Fibroblast of lung (primary cell): ENCODE data around the gene GCHFR. TPM values are rescaled to one million over a fixed set of nuclear protein-coding genes. Genes with fewer than 3 reads are reported as not detected.

Experiments used
- DNase-seq, 2 donors: peaks; one replicate each; pipeline versions ENCODE4 v3.0.0 to v3.0.0-alpha.2; 2010; ENCODE audit warnings: low read depth in 2 of 2
- H2AFZ ChIP-seq: 2 replicates; pipeline ENCODE4 v1.5.1; 2012; ENCODE audit warnings: low read length, control low read depth, inconsistent platforms
- H3K27ac ChIP-seq: 2 replicates; pipeline ENCODE4 v1.5.1; 2011; ENCODE audit warnings: low read length, control low read depth; ENCODE audit not compliant: insufficient read depth
- H3K27me3 ChIP-seq: 2 replicates; pipeline ENCODE4 v1.5.1; 2011; ENCODE audit warnings: mild to moderate bottlenecking, low read length; ENCODE audit not compliant: control insufficient read depth, insufficient read depth
- H3K36me3 ChIP-seq: 2 replicates; pipeline ENCODE4 v1.5.1; 2011; ENCODE audit warnings: low read length; ENCODE audit not compliant: control insufficient read depth, insufficient read depth
- H3K4me1 ChIP-seq: 2 replicates; pipeline ENCODE4 v1.5.1; 2011; ENCODE audit warnings: low read length; ENCODE audit not compliant: control insufficient read depth, insufficient read depth; ENCODE audit errors: extremely low read depth
- H3K4me2 ChIP-seq: 2 replicates; pipeline ENCODE4 v1.5.1; 2011; ENCODE audit warnings: low read length, control low read depth; ENCODE audit not compliant: insufficient read depth; ENCODE audit errors: extremely low read depth
- H3K4me3 ChIP-seq, 4 experiments: fragments of 200-600 bp in 1 of 4; sonication (generic) in 1 of 4; replicated peaks in 1 of 4; 2 replicates each; pipeline ENCODE4 v1.5.1; 2011 to 2016; ENCODE audit warnings: low read length in 4 of 4, low read depth in 3 of 4, mild to moderate bottlenecking in 3 of 4, control low read depth in 2 of 4, inconsistent platforms in 1 of 4, mixed read lengths in 1 of 4; ENCODE audit not compliant: insufficient read depth in 1 of 4; ENCODE audit errors: control extremely low read depth in 1 of 4
- H3K79me2 ChIP-seq: 2 replicates; pipeline ENCODE4 v1.5.1; 2012; ENCODE audit warnings: mild to moderate bottlenecking, low read length, inconsistent platforms; ENCODE audit not compliant: control insufficient read depth, insufficient read depth
- H3K9ac ChIP-seq: 2 replicates; pipeline ENCODE4 v1.5.1; 2011; ENCODE audit warnings: mild to moderate bottlenecking, low read length, control low read depth; ENCODE audit not compliant: insufficient read depth
- H3K9me3 ChIP-seq: 2 replicates; pipeline ENCODE4 v1.5.1; 2012; ENCODE audit warnings: low read depth, low read length; ENCODE audit not compliant: control insufficient read depth, insufficient read depth
- H4K20me1 ChIP-seq: 2 replicates; pipeline ENCODE4 v1.5.1; 2011; ENCODE audit warnings: low read length; ENCODE audit not compliant: control insufficient read depth, insufficient read depth; ENCODE audit errors: extremely low read depth
- CTCF ChIP-seq, 2 donors: IDR thresholded peaks in 1 of 2; conservative IDR thresholded peaks in 1 of 2; 1 replicate in 1 of 2; 2 replicates in 1 of 2; pipeline ENCODE4 v1.5.1; 2011 to 2012; ENCODE audit warnings: low read length in 2 of 2, control low read depth in 1 of 2, inconsistent platforms in 1 of 2, low read depth in 1 of 2, mild to moderate bottlenecking in 1 of 2
- EZH2 ChIP-seq: IDR thresholded peaks from 2 replicates; pipeline ENCODE4 v1.5.1; 2012; ENCODE audit warnings: low read length, control low read depth, mild to moderate bottlenecking; ENCODE audit errors: missing control alignments
- polyA plus RNA-seq, 2 donors: library from polyadenylated mRNA; depleted of rRNA in 1 of 2; stranded (reverse) in 1 of 2; unstranded in 1 of 2; fragments of >200 nt; gene quantifications; 2 replicates each; pipeline ENCODE4 v1.2.1, GENCODE V29; 2011 to 2012; ENCODE audit warnings: missing spikeins in 1 of 2
- total RNA-seq: library from RNA; depleted of rRNA; stranded (reverse); fragments of >200 nt; gene quantifications from 2 replicates; pipeline ENCODE4 v1.2.1, GENCODE V29; 2014

GCHFR gene
- total and polyA plus RNA-seq, 2 donors (not counting 1 experiment from before 2014, with no cell fraction given) = 1.6 to 2.5 TPM

- TF ChIP-seq CTCF (conservative IDR thresholded peaks at IDR 0.05 in 1 of 2, IDR thresholded peaks at IDR 0.05 in 1 of 2; ENCODE audit: low read depth in 1 of 2, low read length in 2 of 2) (no peak), EZH2 (no peak)
- H3K4me1 ChIP-seq = peaks cover 9% of the 10 kb centered on the region
These were observed 4.8 kb downstream of the GCHFR start for GRCh38 chr15:40768521-40769273.

GRCh38 chr15:40769274-40770146, 5.6 kb downstream of the GCHFR start, which contains the start of gene C15orf62:
TSS of gene C15orf62 (plus strand) at chr15:40769980. CDS start at chr15:40770496, 516 bp downstream.
- H3K4me3 ChIP-seq = no peak within 1 kb of the TSS
- H3K36me3 ChIP-seq = peaks cover 10% of the 10 kb centered on the region
- no peaks in the 10 kb centered on the region for H4K20me1 ChIP-seq
- TF ChIP-seq CTCF (conservative IDR thresholded peaks at IDR 0.05 in 1 of 2, IDR thresholded peaks at IDR 0.05 in 1 of 2; ENCODE audit: low read depth in 1 of 2, low read length in 2 of 2) (no peak), EZH2 (no peak)
- H2AFZ ChIP-seq = no peak within 1 kb of the TSS
- peak within 1 kb of the TSS; percentile 2 for H3K9ac ChIP-seq
- peak; percentile 62 to 71 for DNase-seq
- H3K27me3 ChIP-seq = no peaks in the 10 kb centered on the region
- H3K4me1 ChIP-seq = peaks cover 6% of the 10 kb centered on the region
- no peaks in the 10 kb centered on the region for H3K79me2 ChIP-seq
- no peak within 1 kb of the TSS for H3K27ac ChIP-seq
- H3K4me2 ChIP-seq = no peak within 1 kb of the TSS
- no peaks in the 10 kb centered on the region for H3K9me3 ChIP-seq

More at GRCh38 chr15:40768521-40769273, 4.8 kb downstream of the GCHFR start:
- Histone ChIP-seq H3K9ac (peak overlapping the region; percentile 2), H3K4me3 (no peak overlapping the region), H3K36me3 (peaks cover 10% of the 10 kb centered on the region), H4K20me1 (no peaks in the 10 kb centered on the region), H3K79me2 (no peaks in the 10 kb centered on the region), H3K4me2 (no peak overlapping the region), H3K9me3 (no peaks in the 10 kb centered on the region), H2AFZ (no peak overlapping the region), H3K27ac (no peak overlapping the region), H3K27me3 (no peaks in the 10 kb centered on the region)
- DNase-seq = peak in 1 of 2 donors; percentile 33

- Histone ChIP-seq H3K4me3 (no peak overlapping the region), H3K4me2 (no peak overlapping the region), H3K36me3 (peaks cover 10% of the 10 kb centered on the region), H3K9ac (no peak overlapping the region), H4K20me1 (no peaks in the 10 kb centered on the region), H2AFZ (no peak overlapping the region), H3K27ac (no peak overlapping the region), H3K9me3 (no peaks in the 10 kb centered on the region), H3K79me2 (no peaks in the 10 kb centered on the region), H3K27me3 (no peaks in the 10 kb centered on the region), H3K4me1 (peaks cover 6% of the 10 kb centered on the region)
- DNase-seq = no peak
- TF ChIP-seq EZH2 (no peak), CTCF (conservative IDR thresholded peaks at IDR 0.05 in 1 of 2, IDR thresholded peaks at IDR 0.05 in 1 of 2; ENCODE audit: low read depth in 1 of 2, low read length in 2 of 2) (no peak)
These were observed 6.4 kb downstream of the GCHFR start for GRCh38 chr15:40770147-40770721.
